SK-N-SH treated with all-trans-retinoic acid at 6 μM for 48 hours (cell line): Measurements from ENCODE around the gene BTN2A1.
A peak's percentile ranks its signal among the peaks of the same experiment; 100 is the strongest.

Experiments
- ATAC-seq: fragments of 200-7000 bp; cut with Tn5 transposase; 3 replicates; pipeline ENCODE4 v1.9.1; 2020; ENCODE audit warnings: mild to moderate bottlenecking, moderate library complexity
- ARNTL ChIP-seq: fragments of 450-650 bp; formaldehyde crosslinking; IDR thresholded peaks from 2 replicates; pipeline ENCODE4 v1.5.0; 2020; ENCODE audit warnings: low read depth, mild to moderate bottlenecking, moderate library complexity, borderline replicate concordance
- BACH2 ChIP-seq: fragments of 250-450 bp; sonication (Bioruptor Pico); IDR thresholded peaks from 2 replicates; pipeline ENCODE4 v1.9.0; 2021; ENCODE audit warnings: mild to moderate bottlenecking, borderline replicate concordance
- CREB5 ChIP-seq: fragments of 250-450 bp; sonication (Bioruptor Pico); IDR thresholded peaks from 2 replicates; pipeline ENCODE4 v1.5.1; 2020; ENCODE audit warnings: low read depth, mild to moderate bottlenecking, moderate library complexity
- CSDC2 ChIP-seq: fragments of 250-450 bp; sonication (Bioruptor Pico); IDR thresholded peaks from 2 replicates; pipeline ENCODE4 v1.5.0; 2020; ENCODE audit warnings: mild to moderate bottlenecking, moderate library complexity
- CSRNP3 ChIP-seq: fragments of 250-450 bp; sonication (Bioruptor Pico); IDR thresholded peaks from 2 replicates; pipeline ENCODE4 v1.5.1; 2021; ENCODE audit warnings: mild to moderate bottlenecking, moderate library complexity
- ESRRG ChIP-seq: fragments of 250-450 bp; sonication (Bioruptor Pico); IDR thresholded peaks from 2 replicates; pipeline ENCODE4 v1.6.1; 2021; ENCODE audit warnings: mild to moderate bottlenecking
- GLIS3 ChIP-seq: fragments of 250-450 bp; sonication (Bioruptor Pico); IDR thresholded peaks from 2 replicates; pipeline ENCODE4 v1.5.0; 2020; ENCODE audit warnings: mild to moderate bottlenecking, moderate library complexity
- ISL1 ChIP-seq: fragments of 250-450 bp; sonication (Bioruptor Pico); IDR thresholded peaks from 2 replicates; pipeline ENCODE4 v2.1.2; 2022; ENCODE audit warnings: mild to moderate bottlenecking, moderate library complexity
- OSR1 ChIP-seq: fragments of 250-450 bp; sonication (Bioruptor Pico); IDR thresholded peaks from 2 replicates; pipeline ENCODE4 v1.8.0; 2022; ENCODE audit warnings: moderate library complexity, mild to moderate bottlenecking, inconsistent platforms
- PATZ1 ChIP-seq: fragments of 250-450 bp; sonication (Bioruptor Pico); IDR thresholded peaks from 2 replicates; pipeline ENCODE4 v1.8.0; 2020; ENCODE audit warnings: mild to moderate bottlenecking, moderate library complexity, borderline replicate concordance
- POU6F1 ChIP-seq: fragments of 250-450 bp; sonication (Bioruptor Pico); IDR thresholded peaks from 2 replicates; pipeline ENCODE4 v1.8.0; 2021; ENCODE audit warnings: low read depth, mild to moderate bottlenecking, moderate library complexity, borderline replicate concordance
- PPARA ChIP-seq: fragments of 250-450 bp; sonication (Bioruptor Pico); IDR thresholded peaks from 2 replicates; pipeline ENCODE4 v1.5.0; 2020; ENCODE audit warnings: mild to moderate bottlenecking, borderline replicate concordance
- SNAI2 ChIP-seq: fragments of 250-450 bp; sonication (Bioruptor Pico); IDR thresholded peaks from 2 replicates; pipeline ENCODE4 v1.5.0; 2020; ENCODE audit warnings: mild to moderate bottlenecking, moderate library complexity
- TCF4 ChIP-seq: fragments of 250-450 bp; sonication (Bioruptor Pico); IDR thresholded peaks from 2 replicates; pipeline ENCODE4 v1.8.0; 2021; ENCODE audit warnings: mild to moderate bottlenecking, moderate library complexity, borderline replicate concordance
- TOX ChIP-seq: fragments of 250-450 bp; sonication (Bioruptor Pico); IDR thresholded peaks from 2 replicates; pipeline ENCODE4 v1.8.0; 2021; ENCODE audit warnings: mild to moderate bottlenecking, moderate library complexity, borderline replicate concordance
- TSHZ2 ChIP-seq: fragments of 250-450 bp; sonication (Bioruptor Pico); IDR thresholded peaks from 2 replicates; pipeline ENCODE4 v1.5.0; 2020; ENCODE audit warnings: mild to moderate bottlenecking, moderate library complexity
- ZC3H10 ChIP-seq: fragments of 250-450 bp; sonication (Bioruptor Pico); IDR thresholded peaks from 2 replicates; pipeline ENCODE4 v1.5.1; 2021; ENCODE audit warnings: mild to moderate bottlenecking, moderate library complexity
- ZFP3 ChIP-seq: fragments of 250-450 bp; sonication (Bioruptor Pico); IDR thresholded peaks from 2 replicates; pipeline ENCODE4 v1.5.0; 2020; ENCODE audit warnings: mild to moderate bottlenecking, moderate library complexity
- ZNF565 ChIP-seq: fragments of 450-650 bp; formaldehyde crosslinking; conservative IDR thresholded peaks from 2 replicates; pipeline ENCODE4 v1.5.0; 2020; ENCODE audit warnings: low read depth, mild to moderate bottlenecking, moderate library complexity
- ZNF70 ChIP-seq: fragments of 450-650 bp; formaldehyde crosslinking; IDR thresholded peaks from 2 replicates; pipeline ENCODE4 v1.5.0; 2020; ENCODE audit warnings: mild to moderate bottlenecking, moderate library complexity
- ZNF8 ChIP-seq: fragments of 450-650 bp; formaldehyde crosslinking; IDR thresholded peaks from 2 replicates; pipeline ENCODE4 v1.5.0; 2020; ENCODE audit warnings: mild to moderate bottlenecking, moderate library complexity

The BTN2A1 gene

GRCh38 chr6:26489996-26490964 lies 32.5 kb downstream of the BTN2A1 start (continued):
- no peak for TF ChIP-seq ZNF565 (CRISPR knock-in tag)
- TF ChIP-seq GLIS3, result no peak
- TF ChIP-seq PPARA (CRISPR knock-in tag), result no peak
- no peak for TF ChIP-seq ZNF8 (CRISPR knock-in tag)
- TF ChIP-seq ZC3H10 (CRISPR knock-in tag), result no peak
- TF ChIP-seq ESRRG (CRISPR knock-in tag), result no peak

GRCh38 chr6:26491604-26492003 lies 33.8 kb downstream of the BTN2A1 start:
- ATAC-seq, result no peak
- TF ChIP-seq OSR1 (no peak), ZNF8 (CRISPR knock-in tag) (no peak), TSHZ2 (no peak), SNAI2 (CRISPR knock-in tag) (no peak), ZNF70 (CRISPR knock-in tag) (no peak), CSRNP3 (no peak), TOX (CRISPR knock-in tag) (no peak), ZFP3 (CRISPR knock-in tag) (no peak), ESRRG (CRISPR knock-in tag) (no peak), BACH2 (CRISPR knock-in tag) (no peak)

GRCh38 chr6:26493258-26493657 lies 35.5 kb downstream of the BTN2A1 start:
- ATAC-seq, result peak; percentile 87
- TF ChIP-seq TOX (CRISPR knock-in tag) (no peak), PATZ1 (CRISPR knock-in tag) (no peak), ISL1 (CRISPR knock-in tag) (no peak), ARNTL (no peak), CSRNP3 (no peak), ZFP3 (CRISPR knock-in tag) (no peak), TCF4 (CRISPR knock-in tag) (no peak), OSR1 (no peak), SNAI2 (CRISPR knock-in tag) (no peak)

- no peak for ATAC-seq
- no peak for TF ChIP-seq CSDC2
- no peak for TF ChIP-seq OSR1
- no peak for TF ChIP-seq PATZ1 (CRISPR knock-in tag)
- no peak for TF ChIP-seq CREB5 (CRISPR knock-in tag)
- TF ChIP-seq SNAI2 (CRISPR knock-in tag), result no peak
- TF ChIP-seq ARNTL, result no peak
- no peak for TF ChIP-seq CSRNP3
- TF ChIP-seq POU6F1, result no peak
Observed at GRCh38 chr6:26494117-26494516, 36.4 kb downstream of the BTN2A1 start.
